Mononuclear cell (primary cell): ENCODE data around the gene SLC24A3. TPM values are rescaled to one million over a fixed set of nuclear protein-coding genes. Genes with fewer than 3 reads are reported as not detected.

Experiments
- H3K27me3 ChIP-seq: 2 replicates; pipeline ENCODE4 v1.6.0; 2011; ENCODE audit warnings: low read length, control low read depth; ENCODE audit not compliant: insufficient read depth
- H3K4me1 ChIP-seq: 2 replicates; pipeline ENCODE4 v1.5.1; 2011; ENCODE audit warnings: mild to moderate bottlenecking, low read length, control low read depth; ENCODE audit not compliant: insufficient read depth
- H3K4me3 ChIP-seq: 2 replicates; pipeline ENCODE4 v1.5.1; 2011; ENCODE audit warnings: mild to moderate bottlenecking, low read length, moderate library complexity
- H3K9me3 ChIP-seq: 2 replicates; pipeline ENCODE4 v1.5.1; 2011; ENCODE audit warnings: low read depth, mild to moderate bottlenecking, control low read depth, low read length
- total RNA-seq: library from RNA; depleted of rRNA; stranded (reverse); fragments of >200 nt; gene quantifications from one replicate; pipeline ENCODE4 v1.2.3, GENCODE V29; 2012

SLC24A3 gene
- total RNA-seq, 1 donor, result 1.0 TPM

GRCh38 chr20:19715986-19716385 lies 503.5 kb downstream of the SLC24A3 start:
- H3K4me1 ChIP-seq, result no peaks in the 10 kb centered on the region
- H3K27me3 ChIP-seq, result no peaks in the 10 kb centered on the region
- no peak overlapping the region for H3K4me3 ChIP-seq
- H3K9me3 ChIP-seq, result no peaks in the 10 kb centered on the region

DNA sequence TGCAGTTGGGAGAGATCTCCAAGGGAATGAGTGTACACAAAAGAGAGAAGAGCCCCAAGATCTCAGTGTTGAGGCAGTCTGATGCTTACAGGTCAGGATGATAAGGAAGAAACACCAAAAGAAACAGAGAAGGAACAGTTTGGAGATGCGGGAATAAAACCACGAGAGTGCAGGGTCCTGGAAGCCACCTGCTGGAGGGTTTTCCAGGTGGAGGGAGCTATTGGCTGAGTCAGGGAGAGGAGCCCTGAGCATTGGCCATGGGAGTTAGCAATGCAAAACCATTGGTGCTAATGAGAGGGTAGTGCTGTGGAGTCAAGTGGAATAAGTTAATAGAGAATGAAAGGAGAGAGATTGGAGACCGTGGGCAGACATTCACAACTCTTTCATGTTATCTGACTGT lies 506.4 kb downstream of the SLC24A3 start:
- Histone ChIP-seq H3K4me1 (peaks cover 14% of the 10 kb centered on the region), H3K27me3 (no peaks in the 10 kb centered on the region), H3K4me3 (no peak overlapping the region), H3K9me3 (no peaks in the 10 kb centered on the region)

DNA sequence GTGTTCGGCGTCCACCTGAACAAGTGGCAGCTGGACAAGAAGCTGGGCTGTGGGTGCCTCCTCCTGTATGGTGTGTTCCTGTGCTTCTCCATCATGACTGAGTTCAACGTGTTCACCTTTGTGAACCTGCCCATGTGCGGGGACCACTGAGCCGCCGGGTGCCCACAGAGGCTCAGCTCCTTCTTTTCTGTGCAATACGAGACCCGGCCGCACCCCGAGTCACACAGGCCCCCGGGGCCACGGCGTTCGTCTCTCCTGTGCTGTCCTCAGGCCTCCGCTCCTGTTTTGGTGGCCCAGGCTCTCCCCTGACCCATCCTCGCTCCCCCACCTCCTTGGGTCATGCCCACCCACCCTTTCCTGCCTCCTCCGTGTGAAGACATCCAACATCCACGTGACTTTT lies 508.5 kb downstream of the SLC24A3 start:
- Histone ChIP-seq H3K27me3 (no peaks in the 10 kb centered on the region), H3K9me3 (no peaks in the 10 kb centered on the region), H3K4me3 (no peak overlapping the region), H3K4me1 (peaks cover 21% of the 10 kb centered on the region)

- Histone ChIP-seq H3K27me3 (no peaks in the 10 kb centered on the region), H3K4me3 (no peak overlapping the region), H3K9me3 (no peaks in the 10 kb centered on the region), H3K4me1 (peaks cover 35% of the 10 kb centered on the region)
Measured at GRCh38 chr20:19723051-19723450, 510.6 kb downstream of the SLC24A3 start.

DNA sequence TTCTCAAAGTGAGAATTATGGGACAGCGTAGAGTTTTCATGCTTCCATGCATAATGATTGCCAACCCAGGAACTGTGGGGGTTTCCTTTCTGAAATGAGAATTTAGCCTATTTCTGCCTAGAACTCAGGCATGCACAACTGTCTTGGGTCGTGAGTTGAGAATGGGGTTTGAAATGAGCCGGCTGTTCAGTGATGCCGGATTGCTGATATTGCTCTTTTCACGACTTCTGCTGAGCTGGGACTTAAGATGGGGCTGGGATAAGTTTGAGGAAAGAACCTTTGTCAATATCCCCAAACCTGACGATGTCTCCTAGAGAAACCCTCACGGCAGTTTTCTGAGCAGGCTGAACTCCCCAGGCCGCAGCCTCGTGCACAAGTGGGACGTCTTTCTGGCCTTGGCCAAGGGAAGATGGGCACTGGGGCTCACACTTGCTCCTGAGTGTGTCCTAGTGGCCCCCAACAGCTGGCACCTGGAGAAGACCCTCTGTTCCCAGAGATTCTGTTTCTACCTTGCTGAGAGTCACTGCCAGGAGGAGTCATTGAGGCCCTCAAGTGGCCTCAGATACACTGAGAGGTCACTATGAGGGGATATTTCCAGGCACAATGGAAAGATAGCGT lies 511.5 kb downstream of the SLC24A3 start:
- Histone ChIP-seq H3K27me3 (no peaks in the 10 kb centered on the region), H3K4me1 (peaks cover 35% of the 10 kb centered on the region), H3K4me3 (no peak overlapping the region), H3K9me3 (no peaks in the 10 kb centered on the region)

- no peak overlapping the region for H3K4me3 ChIP-seq
- H3K9me3 ChIP-seq, result no peaks in the 10 kb centered on the region
- H3K4me1 ChIP-seq, result peaks cover 35% of the 10 kb centered on the region
- H3K27me3 ChIP-seq, result no peaks in the 10 kb centered on the region
Measured at GRCh38 chr20:19725373-19725772, 512.9 kb downstream of the SLC24A3 start.

DNA sequence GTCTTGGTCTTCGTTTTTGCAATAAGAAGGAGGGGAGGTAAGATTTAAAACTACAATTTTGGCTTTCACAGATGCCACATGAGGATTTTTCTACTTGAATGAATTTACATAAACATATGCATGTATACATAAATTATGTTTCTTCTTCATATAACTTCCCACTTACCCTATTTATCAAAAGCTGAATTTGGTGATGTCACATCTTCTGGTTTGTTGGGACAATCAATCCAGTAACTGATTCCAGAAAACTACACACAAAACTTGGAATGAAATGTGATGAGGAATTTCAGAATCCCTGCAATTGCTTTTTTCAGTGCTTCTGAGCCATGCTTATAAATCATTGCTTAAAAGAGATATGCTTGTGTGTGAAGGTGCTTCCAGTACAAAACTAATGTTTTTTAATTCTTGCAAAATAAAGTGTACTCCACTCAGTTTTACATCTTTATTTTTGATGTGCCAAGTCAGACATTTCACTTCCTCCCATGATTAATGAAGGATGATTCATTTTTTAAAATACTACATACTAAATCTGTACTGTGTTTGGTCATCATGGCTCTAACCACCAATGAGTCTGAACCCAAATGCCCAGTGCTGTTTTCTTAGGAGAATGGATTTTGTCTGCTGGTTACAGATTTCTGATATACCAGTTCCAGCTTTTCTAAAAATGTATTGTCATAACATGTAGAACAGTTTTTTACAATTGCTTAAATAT lies 513.5 kb downstream of the SLC24A3 start:
- Histone ChIP-seq H3K4me1 (peaks cover 35% of the 10 kb centered on the region), H3K4me3 (no peak overlapping the region), H3K9me3 (no peaks in the 10 kb centered on the region), H3K27me3 (no peaks in the 10 kb centered on the region)

- peaks cover 27% of the 10 kb centered on the region for H3K4me1 ChIP-seq
- no peaks in the 10 kb centered on the region for H3K9me3 ChIP-seq
- no peak overlapping the region for H3K4me3 ChIP-seq
Measured at GRCh38 chr20:19727251-19727847, 514.9 kb downstream of the SLC24A3 start.

DNA sequence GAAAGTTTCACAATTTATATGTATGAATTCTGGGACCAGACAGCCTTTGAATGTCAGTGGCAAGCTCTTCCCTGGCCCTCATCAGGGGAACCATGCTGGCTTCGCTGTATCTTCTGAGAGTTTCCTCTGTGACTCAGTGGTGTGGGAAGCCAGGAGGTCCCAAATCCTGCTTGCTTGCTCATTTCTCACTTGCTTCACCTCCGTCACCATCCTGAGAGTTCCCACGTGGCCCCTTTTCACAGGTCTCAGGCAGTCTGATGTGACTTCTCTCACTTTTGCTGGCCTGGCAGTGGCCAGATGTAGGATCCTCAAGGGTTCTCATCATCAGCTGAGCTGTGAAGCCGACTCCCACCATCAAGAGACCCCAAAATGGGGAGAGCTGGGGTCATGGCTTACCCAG lies 517.2 kb downstream of the SLC24A3 start:
- no peaks in the 10 kb centered on the region for H3K9me3 ChIP-seq
- no peak overlapping the region for H3K4me3 ChIP-seq
- H3K27me3 ChIP-seq, result no peaks in the 10 kb centered on the region
- peaks cover 21% of the 10 kb centered on the region for H3K4me1 ChIP-seq

More at GRCh38 chr20:19727251-19727847, 514.9 kb downstream of the SLC24A3 start:
- H3K27me3 ChIP-seq, result no peaks in the 10 kb centered on the region

GRCh38 chr20:19730706-19731105 lies 518.3 kb downstream of the SLC24A3 start:
- Histone ChIP-seq H3K4me3 (no peak overlapping the region), H3K4me1 (peaks cover 25% of the 10 kb centered on the region), H3K9me3 (no peaks in the 10 kb centered on the region), H3K27me3 (no peaks in the 10 kb centered on the region)

- Histone ChIP-seq H3K4me1 (peaks cover 27% of the 10 kb centered on the region), H3K4me3 (no peak overlapping the region), H3K9me3 (no peaks in the 10 kb centered on the region), H3K27me3 (no peaks in the 10 kb centered on the region)
Measured at GRCh38 chr20:19734811-19735210, 522.4 kb downstream of the SLC24A3 start.

DNA sequence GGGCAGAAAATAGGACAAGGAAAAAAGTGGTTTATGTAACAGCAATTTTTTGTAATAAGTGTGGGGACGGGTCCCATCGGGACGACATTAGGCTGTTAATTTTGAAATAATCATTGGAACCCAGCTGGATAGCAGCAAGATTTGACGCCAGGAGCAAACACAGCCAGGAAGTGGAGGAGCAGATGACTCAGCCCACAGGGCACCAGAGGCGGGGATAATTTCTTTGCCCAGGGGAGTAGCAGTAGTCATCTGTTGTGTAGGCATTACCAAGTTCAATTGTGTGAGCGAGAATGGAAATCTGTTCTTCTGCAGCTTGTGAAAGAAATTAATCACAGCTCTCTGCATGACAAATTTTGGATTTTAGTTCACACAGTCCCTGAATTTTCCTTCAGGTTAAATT lies 523.0 kb downstream of the SLC24A3 start:
- Histone ChIP-seq H3K27me3 (no peaks in the 10 kb centered on the region), H3K4me1 (peaks cover 27% of the 10 kb centered on the region), H3K4me3 (no peak overlapping the region), H3K9me3 (no peaks in the 10 kb centered on the region)

- Histone ChIP-seq H3K4me1 (peaks cover 27% of the 10 kb centered on the region), H3K27me3 (no peaks in the 10 kb centered on the region), H3K4me3 (no peak overlapping the region), H3K9me3 (no peaks in the 10 kb centered on the region)
Measured at GRCh38 chr20:19737025-19737424, 524.6 kb downstream of the SLC24A3 start.

DNA sequence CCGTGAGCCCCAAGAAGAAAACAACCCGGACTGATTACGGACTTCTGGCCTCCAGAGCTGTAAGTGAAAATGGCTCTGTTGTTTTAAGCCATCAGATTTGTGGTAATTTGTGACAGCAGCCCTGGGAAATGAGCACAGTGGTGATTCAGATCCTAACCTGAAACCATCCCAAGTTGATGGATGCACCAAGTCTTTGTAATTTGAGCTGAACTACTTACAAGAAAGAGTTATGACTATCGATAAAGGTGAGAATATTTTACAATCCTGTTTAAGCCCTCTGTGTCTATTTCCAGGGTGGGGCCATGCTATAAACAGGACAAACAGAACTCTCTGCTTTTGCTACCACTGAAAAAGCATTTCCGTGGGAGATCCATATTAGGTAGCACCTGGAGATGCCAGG lies 526.5 kb downstream of the SLC24A3 start:
- Histone ChIP-seq H3K27me3 (no peaks in the 10 kb centered on the region), H3K4me3 (no peak overlapping the region), H3K9me3 (no peaks in the 10 kb centered on the region), H3K4me1 (peaks cover 42% of the 10 kb centered on the region)

DNA sequence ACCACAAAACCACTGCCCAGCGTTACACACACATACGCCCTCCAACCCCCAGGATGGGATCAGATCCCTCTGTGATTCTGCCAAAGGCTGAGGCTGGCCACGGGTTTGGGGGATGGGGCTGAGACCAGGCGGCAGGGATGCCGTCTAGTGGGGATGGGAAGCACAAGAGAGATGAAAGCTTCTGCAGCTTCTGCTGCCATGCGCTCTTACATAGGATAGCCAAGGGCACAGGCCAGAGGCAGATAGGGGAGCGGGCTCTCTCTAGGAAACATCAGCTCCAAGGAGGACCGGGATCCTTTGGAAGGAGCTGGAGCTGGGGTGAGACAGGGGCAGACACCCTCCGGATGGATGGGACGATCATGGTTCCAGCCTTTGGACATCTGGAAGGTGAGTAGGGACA lies 526.9 kb downstream of the SLC24A3 start:
- Histone ChIP-seq H3K9me3 (no peaks in the 10 kb centered on the region), H3K27me3 (no peaks in the 10 kb centered on the region), H3K4me3 (no peak overlapping the region), H3K4me1 (peaks cover 42% of the 10 kb centered on the region)

- no peaks in the 10 kb centered on the region for H3K9me3 ChIP-seq
- H3K4me1 ChIP-seq, result peaks cover 35% of the 10 kb centered on the region
- H3K27me3 ChIP-seq, result no peaks in the 10 kb centered on the region
- no peak overlapping the region for H3K4me3 ChIP-seq
Measured at GRCh38 chr20:19740512-19740911, 528.1 kb downstream of the SLC24A3 start.
